HuH-7.5 (cell line): Measurements from ENCODE around the gene BCAS1.

Experiments
- DNase-seq: peaks from one replicate; pipeline ENCODE4 v3.0.0; 2011; ENCODE audit warnings: low spot score

Gene BCAS1

DNA sequence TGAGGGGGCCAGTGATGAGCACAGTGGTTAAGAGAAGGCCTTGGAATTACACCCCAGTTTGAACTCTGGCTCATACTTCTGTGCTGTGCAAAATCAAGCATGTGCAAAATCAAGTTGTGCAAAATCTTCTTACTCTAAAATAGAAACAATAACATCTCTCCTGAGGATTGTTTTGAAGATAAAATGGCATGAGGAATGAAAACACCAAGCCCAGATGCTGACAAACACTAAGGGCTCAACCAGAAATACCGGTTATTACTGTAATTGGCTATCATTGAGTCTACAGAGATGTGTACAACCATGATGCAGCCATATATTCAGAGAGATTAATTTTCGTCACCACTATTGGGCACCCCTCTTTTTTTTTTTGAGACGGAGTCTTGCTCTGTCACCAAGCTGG is 5.9 kb upstream of the BCAS1 start:
- DNase-seq: peak; percentile 58

- DNase-seq: no peak
These were observed 4.9 kb upstream of the BCAS1 start for GRCh38 chr20:54075322-54075721.

- no peak for DNase-seq
These were observed 4.1 kb upstream of the BCAS1 start for GRCh38 chr20:54074511-54074910.

DNA sequence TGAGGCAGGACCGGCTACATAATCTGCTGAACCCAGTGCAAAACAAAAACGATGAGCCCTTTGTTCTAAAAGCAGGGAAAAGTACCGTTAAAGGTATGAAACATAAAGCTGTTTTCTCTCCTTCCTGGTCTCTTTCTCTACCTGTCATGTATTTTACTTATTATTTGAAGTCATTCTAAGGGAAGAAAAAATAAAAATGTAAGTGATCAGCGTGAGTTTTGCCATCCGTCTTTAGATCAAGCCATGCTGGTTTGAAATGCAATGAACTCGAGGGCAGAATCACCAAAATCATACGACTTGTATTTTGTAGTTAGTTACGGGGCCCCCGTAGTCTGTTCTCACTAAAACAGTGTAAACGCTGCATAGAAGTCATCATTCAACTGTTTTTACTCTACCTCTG is 2.9 kb upstream of the BCAS1 start:
- no peak for DNase-seq

GRCh38 chr20:54069501-54069971 is 858 bp downstream of the BCAS1 start:
- DNase-seq: no peak

GRCh38 chr20:54068966-54069365 is 1.4 kb downstream of the BCAS1 start:
- DNase-seq: no peak

GRCh38 chr20:54068495-54068894 is 1.9 kb downstream of the BCAS1 start:
- DNase-seq: no peak

- DNase-seq: peak; percentile 99
These were observed 2.7 kb downstream of the BCAS1 start for GRCh38 chr20:54067606-54068174.

- DNase-seq: no peak
These were observed 4.8 kb downstream of the BCAS1 start for GRCh38 chr20:54065601-54066038.

- no peak for DNase-seq
These were observed 5.5 kb downstream of the BCAS1 start for GRCh38 chr20:54064939-54065338.

GRCh38 chr20:54063992-54064676 is 6.3 kb downstream of the BCAS1 start:
- DNase-seq: no peak

DNA sequence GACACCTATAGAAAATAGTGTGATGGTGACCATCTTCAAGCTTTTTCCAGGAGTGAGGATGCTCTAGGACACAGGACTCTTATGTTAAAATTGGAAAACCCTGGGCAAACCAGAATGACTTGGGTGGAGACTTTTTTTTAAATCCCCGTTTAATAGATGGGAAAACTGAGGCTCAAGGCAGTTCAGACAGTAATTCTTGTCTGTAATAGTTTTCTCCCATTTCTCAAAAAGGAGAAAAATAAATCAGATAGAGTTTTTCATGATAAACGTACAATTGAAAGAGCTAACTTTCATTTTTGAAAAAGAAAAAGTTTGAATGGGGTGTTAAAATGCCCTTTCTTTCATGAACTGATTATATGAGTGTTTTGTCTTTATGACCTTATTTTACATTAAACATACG is 6.8 kb downstream of the BCAS1 start:
- DNase-seq: no peak

GRCh38 chr20:54062812-54063280 is 7.5 kb downstream of the BCAS1 start:
- DNase-seq: peak; percentile 95

- DNase-seq: no peak
These were observed 9.1 kb downstream of the BCAS1 start for GRCh38 chr20:54061101-54061881.

DNA sequence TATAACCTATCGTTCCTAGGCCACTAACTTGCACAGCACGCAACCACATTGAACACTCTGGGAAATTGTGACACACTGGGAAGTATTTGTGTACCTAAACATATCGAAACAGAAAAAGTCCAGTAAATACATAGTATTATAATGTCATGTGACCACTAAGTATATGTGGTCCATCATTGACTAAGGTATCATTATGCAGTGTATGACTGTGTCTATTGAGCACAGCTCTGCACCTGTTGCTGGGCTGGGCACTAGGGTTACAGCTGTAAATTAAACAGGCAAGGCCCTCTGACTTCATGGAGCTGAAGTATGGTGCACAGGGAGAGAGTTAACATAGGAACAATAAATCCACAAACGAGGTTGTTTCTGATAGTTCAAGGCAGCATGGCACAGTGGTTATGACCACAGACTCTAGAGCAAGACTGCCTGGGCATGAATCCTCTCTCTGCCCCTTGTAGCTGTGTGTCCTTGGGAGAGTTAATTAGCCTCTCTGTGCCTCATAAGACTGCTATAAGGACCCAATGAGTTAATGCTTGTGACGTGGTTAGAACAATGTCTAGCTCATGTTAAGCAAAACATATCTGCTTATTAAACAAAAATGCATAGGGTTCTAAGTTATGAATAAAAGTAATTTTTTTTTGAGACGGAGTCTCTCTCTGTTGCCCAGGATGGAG is 10.6 kb downstream of the BCAS1 start:
- DNase-seq: no peak

- DNase-seq: no peak
These were observed 11.8 kb downstream of the BCAS1 start for GRCh38 chr20:54058420-54059139.

- DNase-seq: no peak
These were observed 13.4 kb downstream of the BCAS1 start for GRCh38 chr20:54056762-54057639.

- no peak for DNase-seq
These were observed 15.9 kb downstream of the BCAS1 start for GRCh38 chr20:54054516-54054915.

GRCh38 chr20:54051068-54051467 is 19.3 kb downstream of the BCAS1 start:
- DNase-seq: no peak

- DNase-seq: no peak
These were observed 21.4 kb downstream of the BCAS1 start for GRCh38 chr20:54048891-54049545.
